ENCODE measurements around the gene ABHD17A.
A peak's percentile ranks its signal among the peaks of the same experiment; 100 is the strongest.
"Not testable (repeated sequence)": the region's sequence is repeated elsewhere in the genome, so short reads cannot be mapped to it uniquely, and the experiment has no call there.

Gene ABHD17A

DNA sequence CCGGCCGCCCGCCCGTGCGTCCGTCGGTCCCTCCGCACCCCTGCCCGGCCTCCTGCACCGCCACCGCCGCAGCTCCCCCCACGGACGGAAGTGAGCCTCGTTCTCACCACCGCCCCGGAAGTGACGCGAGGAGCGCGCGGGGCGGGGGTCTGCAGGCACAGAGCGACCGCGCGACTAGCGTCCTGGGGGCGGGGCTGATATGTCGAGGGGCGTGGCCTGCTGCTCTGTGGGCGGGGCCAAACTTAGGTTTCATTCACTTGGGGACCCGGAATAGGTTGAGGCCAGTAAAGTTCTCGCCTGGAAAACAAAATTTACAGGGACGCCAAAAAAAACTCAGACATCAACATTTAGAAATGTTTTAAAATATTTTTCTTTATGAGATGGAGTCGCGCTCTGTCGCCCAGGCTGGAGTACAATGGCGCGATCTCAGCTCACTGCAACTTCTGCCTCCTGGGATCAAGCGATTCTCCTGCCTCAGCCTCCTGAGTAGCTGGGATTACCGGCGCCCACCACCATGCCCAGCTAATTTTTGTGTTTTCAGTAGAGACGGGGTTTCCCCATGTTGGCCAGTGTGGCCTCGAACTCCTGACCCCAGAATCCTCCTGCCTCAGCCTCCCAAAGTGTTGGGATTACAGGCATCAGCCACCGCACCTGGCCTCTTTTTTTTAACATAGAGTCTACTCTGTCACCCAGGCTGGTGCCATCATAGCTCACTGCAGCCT is at the start of gene ABHD17A:
Gene ABHD17A, minus strand, starts transcription at position 99 of the 722 bp plus-strand sequence. CDS start 3,930 bp downstream, outside the sequence.
- not testable (repeated sequence) for H3K9me3 Mint-ChIP-seq; H3K36me3 Mint-ChIP-seq (ENCODE audit: low read depth)
- peak within 1 kb of the TSS; percentile 91 for H3K27ac Mint-ChIP-seq
- H3K4me3 Mint-ChIP-seq, result peak within 1 kb of the TSS; percentile 99
- H3K4me1 Mint-ChIP-seq, result peaks cover 37% of the 10 kb centered on the region
- peak; percentile 95 for DNase-seq
- peaks cover 14% of the 10 kb centered on the region for H3K27me3 Mint-ChIP-seq (ENCODE audit: low read depth, poor library complexity)

DNA sequence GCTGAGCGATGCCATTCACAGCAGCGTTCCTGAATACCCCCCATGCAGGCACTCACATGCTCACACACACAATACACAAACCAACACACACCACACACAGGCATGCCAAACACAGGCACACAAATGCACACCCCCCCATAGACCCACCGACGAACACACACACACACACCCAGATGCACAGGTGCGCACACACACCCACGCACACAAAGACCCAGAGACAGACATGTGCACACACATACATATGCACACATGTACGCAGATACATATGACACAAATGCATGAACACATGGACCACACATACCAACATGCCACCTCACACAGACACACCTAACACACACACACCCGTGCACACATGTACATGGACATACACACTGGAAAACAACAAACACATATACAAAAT is 48.6 kb upstream of the ABHD17A start:
- Mint-ChIP-seq H3K4me3 (no peak overlapping the region), H3K9me3 (peaks cover 26% of the 10 kb centered on the region), H3K27me3 (ENCODE audit: low read depth, poor library complexity) (peaks cover 12% of the 10 kb centered on the region), H3K27ac (no peak overlapping the region), H3K36me3 (ENCODE audit: low read depth) (peaks cover 8% of the 10 kb centered on the region), H3K4me1 (peaks cover 26% of the 10 kb centered on the region)
- TF ChIP-seq, protein P1, sequence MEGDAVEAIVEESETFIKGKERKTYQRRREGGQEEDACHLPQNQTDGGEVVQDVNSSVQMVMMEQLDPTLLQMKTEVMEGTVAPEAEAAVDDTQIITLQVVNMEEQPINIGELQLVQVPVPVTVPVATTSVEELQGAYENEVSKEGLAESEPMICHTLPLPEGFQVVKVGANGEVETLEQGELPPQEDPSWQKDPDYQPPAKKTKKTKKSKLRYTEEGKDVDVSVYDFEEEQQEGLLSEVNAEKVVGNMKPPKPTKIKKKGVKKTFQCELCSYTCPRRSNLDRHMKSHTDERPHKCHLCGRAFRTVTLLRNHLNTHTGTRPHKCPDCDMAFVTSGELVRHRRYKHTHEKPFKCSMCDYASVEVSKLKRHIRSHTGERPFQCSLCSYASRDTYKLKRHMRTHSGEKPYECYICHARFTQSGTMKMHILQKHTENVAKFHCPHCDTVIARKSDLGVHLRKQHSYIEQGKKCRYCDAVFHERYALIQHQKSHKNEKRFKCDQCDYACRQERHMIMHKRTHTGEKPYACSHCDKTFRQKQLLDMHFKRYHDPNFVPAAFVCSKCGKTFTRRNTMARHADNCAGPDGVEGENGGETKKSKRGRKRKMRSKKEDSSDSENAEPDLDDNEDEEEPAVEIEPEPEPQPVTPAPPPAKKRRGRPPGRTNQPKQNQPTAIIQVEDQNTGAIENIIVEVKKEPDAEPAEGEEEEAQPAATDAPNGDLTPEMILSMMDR (IDR thresholded peaks at IDR 0.05), result no peak
- no peak for DNase-seq

DNA sequence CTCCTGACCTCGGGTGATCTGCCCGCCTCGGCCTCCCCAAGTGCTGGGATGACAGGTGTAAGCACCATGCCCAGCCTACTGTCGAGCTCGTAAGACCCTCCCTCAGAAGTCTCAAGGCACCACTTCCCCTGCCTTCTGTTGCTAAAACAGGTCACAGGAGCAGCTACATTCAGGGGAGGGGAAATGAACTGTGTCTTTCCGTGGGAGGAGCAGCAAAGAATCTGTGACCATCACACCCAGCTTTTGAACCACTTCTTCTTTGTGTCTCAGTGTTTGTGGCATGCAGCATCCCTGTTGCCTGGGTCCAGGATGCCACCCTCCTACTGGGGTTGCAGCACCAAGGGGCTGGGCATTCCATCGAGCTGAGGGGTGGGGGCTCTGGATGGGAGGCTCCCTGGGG is 47.9 kb upstream of the ABHD17A start:
- Mint-ChIP-seq H3K9me3 (peaks cover 26% of the 10 kb centered on the region), H3K4me1 (peaks cover 26% of the 10 kb centered on the region), H3K36me3 (ENCODE audit: low read depth) (peaks cover 8% of the 10 kb centered on the region), H3K27me3 (ENCODE audit: low read depth, poor library complexity) (peaks cover 19% of the 10 kb centered on the region), H3K27ac (no peak overlapping the region), H3K4me3 (no peak overlapping the region)
- no peak for DNase-seq
- TF ChIP-seq, protein P1 (IDR thresholded peaks at IDR 0.05), result no peak

DNA sequence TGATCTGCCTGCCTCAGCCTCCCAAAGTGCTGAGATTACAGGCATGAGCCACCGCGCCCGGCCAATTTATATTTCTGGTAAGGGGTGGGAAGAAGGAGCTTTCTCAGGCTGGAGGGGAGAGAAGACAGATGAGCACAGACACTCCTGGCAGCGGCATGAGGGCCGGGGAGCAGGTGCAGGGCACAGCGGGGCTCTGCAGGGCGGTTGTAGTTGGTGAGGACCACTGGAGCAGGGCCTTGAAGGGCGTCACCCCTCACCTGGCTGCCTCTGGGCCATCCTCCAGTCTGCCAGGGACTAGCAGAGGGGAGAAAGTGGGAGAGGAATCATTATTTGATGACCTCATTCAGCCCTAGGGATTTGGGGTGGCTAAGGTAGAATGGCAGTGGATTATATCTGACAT is 47.1 kb upstream of the ABHD17A start:
- Mint-ChIP-seq H3K27me3 (ENCODE audit: low read depth, poor library complexity) (peaks cover 21% of the 10 kb centered on the region), H3K9me3 (peaks cover 33% of the 10 kb centered on the region), H3K4me3 (no peak overlapping the region), H3K27ac (no peak overlapping the region), H3K36me3 (ENCODE audit: low read depth) (peaks cover 14% of the 10 kb centered on the region), H3K4me1 (peaks cover 26% of the 10 kb centered on the region)
- TF ChIP-seq, protein P1 (IDR thresholded peaks at IDR 0.05), result no peak
- DNase-seq, result no peak

DNA sequence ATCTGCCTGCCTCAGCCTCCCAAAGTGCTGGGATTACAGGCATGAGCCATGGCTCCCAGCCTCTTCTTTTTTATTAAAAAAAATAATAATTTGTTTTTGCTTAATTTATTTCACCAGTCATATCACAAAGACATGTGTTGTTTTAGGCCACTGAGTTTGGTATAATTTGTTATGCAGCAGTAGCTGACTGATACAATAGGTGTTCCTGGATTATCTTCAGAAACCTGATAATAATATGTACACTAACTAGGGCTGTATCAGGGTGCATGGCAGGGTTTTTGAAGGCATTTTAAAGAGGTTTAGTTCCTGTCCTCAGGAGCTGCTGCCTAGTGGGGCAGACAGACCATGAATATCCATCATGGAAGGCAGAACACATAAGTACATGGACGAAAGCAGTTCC is 46.1 kb upstream of the ABHD17A start:
- Mint-ChIP-seq H3K4me3 (no peak overlapping the region), H3K4me1 (peaks cover 22% of the 10 kb centered on the region), H3K27me3 (ENCODE audit: low read depth, poor library complexity) (peaks cover 21% of the 10 kb centered on the region), H3K27ac (no peak overlapping the region), H3K9me3 (peaks cover 33% of the 10 kb centered on the region), H3K36me3 (ENCODE audit: low read depth) (peaks cover 14% of the 10 kb centered on the region)
- TF ChIP-seq, protein P1 (IDR thresholded peaks at IDR 0.05), result no peak
- DNase-seq, result no peak

DNA sequence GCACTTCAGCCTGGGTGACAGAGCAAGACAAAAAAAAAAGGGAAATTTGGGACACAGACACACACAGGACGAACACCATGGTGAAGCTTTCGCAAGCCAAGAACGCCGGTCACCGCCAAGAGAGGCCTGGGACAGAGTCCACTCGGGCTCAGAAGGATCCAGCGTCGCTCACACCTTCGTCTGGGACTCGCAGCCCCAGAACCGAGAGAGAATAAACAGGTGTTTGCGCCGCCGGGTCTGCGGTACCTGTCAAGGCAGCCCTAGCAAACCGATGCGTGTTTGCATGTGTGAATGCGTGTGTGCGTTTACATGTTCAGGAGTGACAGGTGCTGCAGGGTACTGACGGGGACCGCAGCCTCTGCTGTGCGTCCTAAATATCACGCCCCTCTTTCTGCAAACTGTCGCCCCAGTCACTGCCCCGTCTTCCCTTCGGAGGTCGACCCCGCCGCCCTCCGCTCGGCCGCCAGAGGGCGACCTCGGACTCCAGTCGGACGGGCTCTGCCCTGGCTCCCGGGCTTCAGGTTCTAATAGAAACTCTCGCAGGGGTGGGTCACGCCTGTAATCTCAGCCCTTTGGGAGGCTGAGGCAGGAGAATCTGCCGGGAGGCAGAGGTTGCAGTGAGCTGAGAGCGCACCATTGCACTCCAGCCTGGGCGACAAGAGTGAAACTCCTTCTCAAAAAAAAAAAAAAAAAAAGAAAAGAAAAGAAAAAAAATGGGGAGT is 43.9 kb upstream of the ABHD17A start:
- Mint-ChIP-seq H3K27me3 (ENCODE audit: low read depth, poor library complexity) (peaks cover 20% of the 10 kb centered on the region), H3K36me3 (ENCODE audit: low read depth) (peaks cover 10% of the 10 kb centered on the region), H3K4me1 (peaks cover 18% of the 10 kb centered on the region), H3K27ac (no peak overlapping the region), H3K9me3 (peaks cover 25% of the 10 kb centered on the region), H3K4me3 (peak overlapping the region; percentile 58)
- TF ChIP-seq, protein P1 (IDR thresholded peaks at IDR 0.05), result peak; percentile 83
- DNase-seq, result peak; percentile 88
